GM10266 (cell line): Measurements from ENCODE around the gene IQSEC3.
A peak's percentile ranks its signal among the peaks of the same experiment; 100 is the strongest.

ENCODE experiments used
- DNase-seq: peaks from one replicate; pipeline ENCODE4 v3.0.0; 2012; ENCODE audit errors: extremely low spot score
- CTCF ChIP-seq: IDR thresholded peaks from 2 replicates; pipeline ENCODE4 v1.5.1; 2012; ENCODE audit warnings: mild to moderate bottlenecking, low read depth; ENCODE audit not compliant: control insufficient read depth, insufficient read depth; ENCODE audit errors: missing control alignments

The IQSEC3 gene

GRCh38 chr12:102879-103168 lies 36.3 kb downstream of the IQSEC3 start:
- TF ChIP-seq CTCF = no peak
- no peak for DNase-seq

- DNase-seq = peak; percentile 60
- TF ChIP-seq CTCF = no peak
These were observed 36.8 kb downstream of the IQSEC3 start for GRCh38 chr12:103169-103981.

- no peak for DNase-seq
- no peak for TF ChIP-seq CTCF
These were observed 38.0 kb downstream of the IQSEC3 start for GRCh38 chr12:104551-105081.

- TF ChIP-seq CTCF = no peak
- no peak for DNase-seq
These were observed 39.1 kb downstream of the IQSEC3 start for GRCh38 chr12:105696-106095.

GRCh38 chr12:106118-106591 lies 39.6 kb downstream of the IQSEC3 start:
- peak; percentile 82 for DNase-seq
- TF ChIP-seq CTCF = no peak

GRCh38 chr12:108594-108993 lies 42.0 kb downstream of the IQSEC3 start:
- no peak for TF ChIP-seq CTCF
- DNase-seq = no peak

GRCh38 chr12:109446-109845 lies 42.9 kb downstream of the IQSEC3 start:
- DNase-seq = no peak
- TF ChIP-seq CTCF = no peak
